Left hindlimb (tissue), 1 donor: Measurements from ENCODE around the gene RARB.

Source experiments
- DNase-seq: peaks from one replicate; pipeline ENCODE4 v3.0.0-alpha.2; 2018

The RARB gene

GRCh38 chr3:25427942-25428788, at the start of gene RARB:
Gene RARB, plus strand, starts transcription at chr3:25428263. Its CDS starts 469 bp downstream, at chr3:25428732.
- DNase-seq: peak; percentile 92

- DNase-seq: no peak
These were observed 49.2 kb upstream of the RARB start for GRCh38 chr3:25378786-25379311.

GRCh38 chr3:25380222-25380739, 47.8 kb upstream of the RARB start:
- no peak for DNase-seq

- no peak for DNase-seq
These were observed 47.0 kb upstream of the RARB start for GRCh38 chr3:25381083-25381482.

GRCh38 chr3:25384471-25384870, 43.6 kb upstream of the RARB start:
- no peak for DNase-seq

GRCh38 chr3:25385807-25386460, 42.1 kb upstream of the RARB start:
- DNase-seq: no peak

GRCh38 chr3:25386686-25387255, 41.3 kb upstream of the RARB start:
- no peak for DNase-seq

- no peak for DNase-seq
These were observed 37.5 kb upstream of the RARB start for GRCh38 chr3:25390605-25391004.

GRCh38 chr3:25396251-25396650, 31.8 kb upstream of the RARB start:
- DNase-seq: no peak

- no peak for DNase-seq
These were observed 31.4 kb upstream of the RARB start for GRCh38 chr3:25396686-25397085.

- no peak for DNase-seq
These were observed 30.9 kb upstream of the RARB start for GRCh38 chr3:25397150-25397549.

GRCh38 chr3:25400587-25400986, 27.5 kb upstream of the RARB start:
- DNase-seq: no peak

GRCh38 chr3:25403968-25404367, 24.1 kb upstream of the RARB start:
- no peak for DNase-seq

- DNase-seq: no peak
These were observed 23.5 kb upstream of the RARB start for GRCh38 chr3:25404569-25404968.

- DNase-seq: no peak
These were observed 22.7 kb upstream of the RARB start for GRCh38 chr3:25405335-25405734.

GRCh38 chr3:25410703-25411102, 17.4 kb upstream of the RARB start:
- no peak for DNase-seq

GRCh38 chr3:25412269-25412668, 15.8 kb upstream of the RARB start:
- DNase-seq: no peak

- no peak for DNase-seq
These were observed 11.9 kb upstream of the RARB start for GRCh38 chr3:25416176-25416575.

GRCh38 chr3:25418596-25418995, 9.5 kb upstream of the RARB start:
- no peak for DNase-seq

- no peak for DNase-seq
These were observed 8.8 kb upstream of the RARB start for GRCh38 chr3:25419251-25419650.

- no peak for DNase-seq
These were observed 7.9 kb upstream of the RARB start for GRCh38 chr3:25420147-25420546.

- no peak for DNase-seq
These were observed 7.2 kb upstream of the RARB start for GRCh38 chr3:25420885-25421284.

- DNase-seq: no peak
These were observed 6.3 kb upstream of the RARB start for GRCh38 chr3:25421747-25422146.
